ENCODE measurements around the gene PLD4.

PLD4 gene

GRCh38 chr14:104929268-104930230 is 4.9 kb downstream of the PLD4 start:
- DNase-seq, result no peak

- no peak for DNase-seq
These were observed 6.0 kb downstream of the PLD4 start for GRCh38 chr14:104930526-104931303.

- DNase-seq, result no peak
These were observed 6.7 kb downstream of the PLD4 start for GRCh38 chr14:104931304-104931770.

GRCh38 chr14:104931771-104932675 is 7.3 kb downstream of the PLD4 start:
- no peak for DNase-seq

GRCh38 chr14:104932676-104933631 is 8.3 kb downstream of the PLD4 start:
- DNase-seq, result peak; percentile 86

GRCh38 chr14:104933746-104934733 is 9.4 kb downstream of the PLD4 start:
- DNase-seq, result no peak

GRCh38 chr14:104935026-104935650 is 10.5 kb downstream of the PLD4 start:
- no peak for DNase-seq

GRCh38 chr14:104935955-104936354 is 11.3 kb downstream of the PLD4 start:
- DNase-seq, result no peak

- no peak for DNase-seq
These were observed 11.9 kb downstream of the PLD4 start for GRCh38 chr14:104936361-104937155.

- no peak for DNase-seq
These were observed 12.5 kb downstream of the PLD4 start for GRCh38 chr14:104937161-104937560.

- DNase-seq, result no peak
These were observed 13.2 kb downstream of the PLD4 start for GRCh38 chr14:104937694-104938365.

- no peak for DNase-seq
These were observed 13.8 kb downstream of the PLD4 start for GRCh38 chr14:104938436-104938835.

- no peak for DNase-seq
These were observed 14.3 kb downstream of the PLD4 start for GRCh38 chr14:104938960-104939359.

GRCh38 chr14:104939666-104940410 is 15.2 kb downstream of the PLD4 start:
- no peak for DNase-seq

GRCh38 chr14:104940526-104941150 is 16.0 kb downstream of the PLD4 start:
- no peak for DNase-seq

- DNase-seq, result no peak
These were observed 17.1 kb downstream of the PLD4 start for GRCh38 chr14:104941508-104942365.
